ENCODE results near the gene LIPC.

LIPC gene

DNA sequence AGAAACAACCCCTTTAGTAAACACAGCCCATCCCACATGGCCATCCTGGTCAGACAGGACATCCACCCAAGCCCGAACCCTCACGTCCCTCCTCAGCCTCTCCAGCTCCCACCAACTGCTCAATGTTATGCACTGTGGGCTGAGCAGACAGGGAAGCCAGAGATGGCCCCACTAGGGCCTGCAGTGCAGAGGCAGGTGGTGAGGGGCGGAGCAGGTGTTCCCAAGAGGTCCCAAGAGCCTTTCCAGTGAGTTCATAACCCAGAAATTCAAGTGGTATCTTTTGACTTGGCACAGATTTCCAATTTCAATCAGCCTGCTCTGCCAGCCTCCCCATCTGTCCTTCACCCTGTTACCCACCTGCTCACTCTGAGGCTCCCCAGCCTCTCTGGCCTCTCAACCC, 130.3 kb downstream of the LIPC start:
- in situ Hi-C loops (cut with HindIII; ENCODE audit: low sequenced_read_pairs), result no loop called here
- DNase-seq (ENCODE audit: low read depth, low spot score), result no peak
- TF ChIP-seq, protein P1, sequence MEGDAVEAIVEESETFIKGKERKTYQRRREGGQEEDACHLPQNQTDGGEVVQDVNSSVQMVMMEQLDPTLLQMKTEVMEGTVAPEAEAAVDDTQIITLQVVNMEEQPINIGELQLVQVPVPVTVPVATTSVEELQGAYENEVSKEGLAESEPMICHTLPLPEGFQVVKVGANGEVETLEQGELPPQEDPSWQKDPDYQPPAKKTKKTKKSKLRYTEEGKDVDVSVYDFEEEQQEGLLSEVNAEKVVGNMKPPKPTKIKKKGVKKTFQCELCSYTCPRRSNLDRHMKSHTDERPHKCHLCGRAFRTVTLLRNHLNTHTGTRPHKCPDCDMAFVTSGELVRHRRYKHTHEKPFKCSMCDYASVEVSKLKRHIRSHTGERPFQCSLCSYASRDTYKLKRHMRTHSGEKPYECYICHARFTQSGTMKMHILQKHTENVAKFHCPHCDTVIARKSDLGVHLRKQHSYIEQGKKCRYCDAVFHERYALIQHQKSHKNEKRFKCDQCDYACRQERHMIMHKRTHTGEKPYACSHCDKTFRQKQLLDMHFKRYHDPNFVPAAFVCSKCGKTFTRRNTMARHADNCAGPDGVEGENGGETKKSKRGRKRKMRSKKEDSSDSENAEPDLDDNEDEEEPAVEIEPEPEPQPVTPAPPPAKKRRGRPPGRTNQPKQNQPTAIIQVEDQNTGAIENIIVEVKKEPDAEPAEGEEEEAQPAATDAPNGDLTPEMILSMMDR (IDR thresholded peaks at IDR 0.05; ENCODE audit: low read depth, low read length), result no peak
- no peak overlapping the region for H3K4me3 ChIP-seq (ENCODE audit: low read depth, low read length)

DNA sequence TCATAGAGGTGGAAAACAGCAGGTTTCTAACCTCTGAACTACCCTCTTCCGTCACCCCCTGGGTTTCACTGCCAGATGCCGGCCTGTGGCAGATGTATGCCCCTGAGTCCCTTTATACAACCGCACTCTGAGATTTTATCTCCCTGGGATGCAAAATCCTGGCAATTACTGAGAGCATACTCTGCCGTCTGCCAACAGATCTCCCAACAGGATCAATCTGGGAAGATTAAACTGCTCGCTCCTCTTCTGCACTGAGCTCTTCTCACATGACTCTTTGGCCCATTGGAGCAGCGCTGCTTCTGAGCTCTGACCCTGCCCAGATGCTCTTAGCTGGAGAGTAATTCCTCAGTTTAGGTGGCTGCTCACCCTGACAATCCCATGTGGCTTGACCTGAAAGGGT, 133.2 kb downstream of the LIPC start:
- DNase-seq (ENCODE audit: low read depth, low spot score), result no peak
- TF ChIP-seq, protein P1 (IDR thresholded peaks at IDR 0.05; ENCODE audit: low read depth, low read length), result no peak
- in situ Hi-C loops (cut with HindIII; ENCODE audit: low sequenced_read_pairs), result no loop called here

DNA sequence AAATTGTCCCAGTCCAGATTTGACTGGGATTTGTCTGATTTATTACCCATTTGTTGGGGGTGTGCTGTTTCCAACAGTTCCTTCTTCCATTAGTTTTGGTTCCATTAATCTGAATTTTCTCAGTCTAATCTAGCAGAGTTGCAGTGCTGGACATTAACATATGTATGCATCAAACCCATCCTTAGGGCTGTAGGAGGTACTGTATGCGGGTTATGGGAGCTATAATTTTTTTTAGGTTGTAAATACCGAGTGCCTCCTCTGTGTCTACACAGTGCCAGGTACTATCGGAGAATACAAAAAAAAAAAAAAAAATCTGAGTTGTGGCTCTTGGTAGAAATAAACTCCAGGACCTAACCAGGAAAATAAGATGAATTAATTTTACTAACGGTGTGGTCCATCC, 133.8 kb downstream of the LIPC start:
- in situ Hi-C loops (cut with HindIII; ENCODE audit: low sequenced_read_pairs), result no loop called here
- TF ChIP-seq, protein P1 (IDR thresholded peaks at IDR 0.05; ENCODE audit: low read depth, low read length), result no peak
- H3K4me3 ChIP-seq (ENCODE audit: low read depth, low read length), result no peak overlapping the region
- no peak for DNase-seq (ENCODE audit: low read depth, low spot score)

More for the DNA sequence above, 133.2 kb downstream of the LIPC start:
- H3K4me3 ChIP-seq (ENCODE audit: low read depth, low read length), result no peak overlapping the region

DNA sequence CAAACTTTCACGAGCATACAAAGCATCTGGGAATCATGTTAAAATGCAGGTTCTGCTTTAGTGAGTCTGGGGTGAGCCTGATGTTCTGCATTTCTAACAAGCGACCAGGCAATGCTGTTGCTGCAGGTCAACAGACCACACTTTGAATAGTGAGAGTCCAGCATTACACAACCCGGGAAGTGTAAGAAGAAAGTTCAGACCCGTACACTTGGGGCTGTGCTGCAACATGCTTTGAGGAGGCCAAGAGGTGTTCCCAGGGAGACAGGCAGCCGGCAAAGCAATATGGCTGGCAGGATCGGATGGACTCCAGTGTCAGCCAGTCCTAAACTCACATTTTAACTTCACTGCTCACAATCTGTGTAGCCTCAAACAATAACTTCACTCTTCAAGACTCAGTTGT, 134.2 kb downstream of the LIPC start:
- DNase-seq (ENCODE audit: low read depth, low spot score), result no peak
- in situ Hi-C loops (cut with HindIII; ENCODE audit: low sequenced_read_pairs), result no loop called here
- TF ChIP-seq, protein P1 (IDR thresholded peaks at IDR 0.05; ENCODE audit: low read depth, low read length), result no peak
- H3K4me3 ChIP-seq (ENCODE audit: low read depth, low read length), result no peak overlapping the region

DNA sequence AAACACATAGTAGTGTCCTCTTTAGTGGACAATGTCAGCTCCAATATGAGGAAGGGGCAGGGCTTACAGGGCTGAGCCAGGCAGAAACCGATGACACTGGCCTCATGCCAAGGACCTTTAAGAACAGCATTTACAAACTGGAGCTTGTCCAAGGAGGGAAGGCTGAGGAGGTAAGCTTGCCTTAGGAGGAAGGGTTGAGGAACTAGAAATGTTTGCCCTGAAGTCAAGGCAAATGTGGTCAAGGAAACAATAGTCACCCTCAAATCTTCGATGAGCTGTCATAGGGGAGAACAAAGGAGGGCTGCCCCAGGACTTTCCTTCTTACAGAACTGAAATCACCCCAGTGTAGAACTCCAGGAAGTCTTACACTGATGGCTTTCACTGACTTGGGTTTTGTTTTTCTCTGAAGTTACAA, 136.4 kb downstream of the LIPC start:
- H3K4me3 ChIP-seq (ENCODE audit: low read depth, low read length), result no peak overlapping the region
- DNase-seq (ENCODE audit: low read depth, low spot score), result no peak
- TF ChIP-seq, protein P1 (IDR thresholded peaks at IDR 0.05; ENCODE audit: low read depth, low read length), result no peak
- in situ Hi-C loops (cut with HindIII; ENCODE audit: low sequenced_read_pairs), result no loop called here

DNA sequence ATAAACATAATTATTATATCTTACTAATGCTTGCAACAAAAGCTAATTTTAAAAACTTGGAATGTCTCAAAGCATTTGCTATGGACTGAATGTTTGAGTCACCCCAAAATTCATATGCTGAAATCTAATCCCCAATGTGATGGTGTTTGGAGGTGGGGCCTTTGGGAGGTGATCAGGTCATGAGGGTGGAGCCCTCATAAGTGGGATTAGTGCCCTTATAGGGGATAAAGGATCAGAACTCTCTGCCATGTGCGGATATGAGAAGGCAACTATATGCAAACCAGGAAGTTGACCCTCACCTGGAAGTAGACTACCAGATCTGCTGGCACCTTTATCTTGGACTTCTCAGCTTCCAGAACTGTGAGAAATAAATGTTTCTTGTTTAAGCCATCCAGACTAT, 137.7 kb downstream of the LIPC start:
- no peak for DNase-seq (ENCODE audit: low read depth, low spot score)
- TF ChIP-seq, protein P1 (IDR thresholded peaks at IDR 0.05; ENCODE audit: low read depth, low read length), result no peak
- in situ Hi-C loops (cut with HindIII; ENCODE audit: low sequenced_read_pairs), result no loop called here
- H3K4me3 ChIP-seq (ENCODE audit: low read depth, low read length), result no peak overlapping the region

DNA sequence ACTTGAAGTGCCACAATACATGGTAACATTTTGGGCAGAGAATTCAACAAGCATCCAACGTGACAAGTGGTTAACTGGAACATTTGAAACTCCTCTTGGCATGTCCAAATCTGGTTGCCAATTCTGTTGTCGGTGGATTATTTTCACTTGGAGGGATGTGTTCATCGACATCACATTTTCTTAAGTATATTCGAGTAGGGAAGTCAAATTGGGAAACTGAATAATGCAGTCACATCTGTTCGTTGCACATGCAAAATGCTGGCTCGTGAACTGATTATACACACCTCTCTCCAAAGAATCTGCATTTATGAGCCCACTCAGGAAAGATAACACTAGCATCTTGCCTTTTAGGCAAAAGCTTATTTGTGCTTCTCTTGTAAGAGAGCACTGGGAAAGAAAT, 139.7 kb downstream of the LIPC start:
- H3K4me3 ChIP-seq (ENCODE audit: low read depth, low read length), result no peak overlapping the region
- no peak for DNase-seq (ENCODE audit: low read depth, low spot score)
- TF ChIP-seq, protein P1 (IDR thresholded peaks at IDR 0.05; ENCODE audit: low read depth, low read length), result no peak
- in situ Hi-C loops (cut with HindIII; ENCODE audit: low sequenced_read_pairs), result no loop called here
